Measurements from ENCODE around the gene IRF2BP1.

The IRF2BP1 gene

GRCh38 chr19:45884682-45885555 lies 1.0 kb downstream of the IRF2BP1 start:
- Histone ChIP-seq H2AFZ (ENCODE audit: low read length) (no peak overlapping the region), H4K20me1 (ENCODE audit: insufficient read depth, low read length) (no peaks in the 10 kb centered on the region), H3K79me2 (ENCODE audit: low read length) (peaks cover 17% of the 10 kb centered on the region), H3F3A (ENCODE audit: insufficient read depth, low read length) (peaks cover 5% of the 10 kb centered on the region), H3K4me2 (ENCODE audit: low read depth, low read length) (peak overlapping the region; percentile 83), H3K9ac (ENCODE audit: low read length) (peak overlapping the region; percentile 77; the same call in 1 of the 2 replicates), H3K27me3 (replicated peaks; ENCODE audit: insufficient read depth, low read length) (no peaks in the 10 kb centered on the region), H3K9me2 (replicated peaks; ENCODE audit: insufficient read depth, low read length) (no peaks in the 10 kb centered on the region), H3K4me3 (ENCODE audit: low read length) (peak overlapping the region; percentile 83), H3K9me3 (replicated peaks; ENCODE audit: insufficient read depth, low read length) (no peaks in the 10 kb centered on the region), H3K4me1 (ENCODE audit: low read length) (peaks cover 24% of the 10 kb centered on the region), H3K27ac (ENCODE audit: low read length) (peak overlapping the region; percentile 50; the same call in 1 of the 2 replicates), H3K36me3 (replicated peaks; ENCODE audit: insufficient read depth, low read length) (no peaks in the 10 kb centered on the region)
- TF ChIP-seq CTCF (IDR thresholded peaks at IDR 0.05; ENCODE audit: low read length) (no peak), EZH2 (optimal IDR thresholded peaks at IDR 0.05; ENCODE audit: low read depth, low read length) (no peak), EZH2phosphoT487 (IDR thresholded peaks at IDR 0.05; ENCODE audit: low read length) (no peak)
- no peak for DNase-seq

- TF ChIP-seq EZH2phosphoT487 (IDR thresholded peaks at IDR 0.05; ENCODE audit: low read length) (no peak), CTCF (IDR thresholded peaks at IDR 0.05; ENCODE audit: low read length) (no peak), EZH2 (optimal IDR thresholded peaks at IDR 0.05; ENCODE audit: low read depth, low read length) (no peak)
- no peak overlapping the region for H3K4me3 ChIP-seq (ENCODE audit: low read length)
These were observed 1.9 kb downstream of the IRF2BP1 start for GRCh38 chr19:45883881-45884681.

GRCh38 chr19:45883586-45883880 lies 2.4 kb downstream of the IRF2BP1 start:
- H4K20me1 ChIP-seq (ENCODE audit: insufficient read depth, low read length), result no peaks in the 10 kb centered on the region
- peaks cover 24% of the 10 kb centered on the region for H3K4me1 ChIP-seq (ENCODE audit: low read length)
- peaks cover 17% of the 10 kb centered on the region for H3K79me2 ChIP-seq (ENCODE audit: low read length)
- H3K9me3 ChIP-seq (replicated peaks; ENCODE audit: insufficient read depth, low read length), result no peaks in the 10 kb centered on the region
- H2AFZ ChIP-seq (ENCODE audit: low read length), result no peak overlapping the region
- H3K27ac ChIP-seq (ENCODE audit: low read length), result no peak overlapping the region
- no peaks in the 10 kb centered on the region for H3K36me3 ChIP-seq (replicated peaks; ENCODE audit: insufficient read depth, low read length)
- H3K27me3 ChIP-seq (replicated peaks; ENCODE audit: insufficient read depth, low read length), result peaks cover 4% of the 10 kb centered on the region; the same call in 1 of the 2 replicates
- no peak for TF ChIP-seq EZH2 (optimal IDR thresholded peaks at IDR 0.05; ENCODE audit: low read depth, low read length)
- TF ChIP-seq EZH2phosphoT487 (IDR thresholded peaks at IDR 0.05; ENCODE audit: low read length), result no peak
- TF ChIP-seq CTCF (IDR thresholded peaks at IDR 0.05; ENCODE audit: low read length), result no peak
- peak overlapping the region; percentile 100; the same call in 1 of the 2 replicates for H3K4me2 ChIP-seq (ENCODE audit: low read depth, low read length)
- no peak overlapping the region for H3K4me3 ChIP-seq (ENCODE audit: low read length)
- no peak for DNase-seq
- H3F3A ChIP-seq (ENCODE audit: insufficient read depth, low read length), result peaks cover 5% of the 10 kb centered on the region
- H3K9ac ChIP-seq (ENCODE audit: low read length), result no peak overlapping the region
- H3K9me2 ChIP-seq (replicated peaks; ENCODE audit: insufficient read depth, low read length), result no peaks in the 10 kb centered on the region

More at GRCh38 chr19:45883881-45884681, 1.9 kb downstream of the IRF2BP1 start:
- Histone ChIP-seq H3K79me2 (ENCODE audit: low read length) (peaks cover 17% of the 10 kb centered on the region), H3K27me3 (replicated peaks; ENCODE audit: insufficient read depth, low read length) (no peaks in the 10 kb centered on the region), H3F3A (ENCODE audit: insufficient read depth, low read length) (peaks cover 5% of the 10 kb centered on the region), H3K9ac (ENCODE audit: low read length) (no peak overlapping the region), H3K27ac (ENCODE audit: low read length) (no peak overlapping the region), H3K9me3 (replicated peaks; ENCODE audit: insufficient read depth, low read length) (no peaks in the 10 kb centered on the region), H3K4me2 (ENCODE audit: low read depth, low read length) (no peak overlapping the region), H3K4me1 (ENCODE audit: low read length) (peaks cover 24% of the 10 kb centered on the region), H2AFZ (ENCODE audit: low read length) (no peak overlapping the region), H3K9me2 (replicated peaks; ENCODE audit: insufficient read depth, low read length) (no peaks in the 10 kb centered on the region), H4K20me1 (ENCODE audit: insufficient read depth, low read length) (no peaks in the 10 kb centered on the region), H3K36me3 (replicated peaks; ENCODE audit: insufficient read depth, low read length) (no peaks in the 10 kb centered on the region)
- no peak for DNase-seq
